Hematopoietic multipotent progenitor cell treated with erythropoietin and hydrocortisone succinate and interleukin-3 and kit ligand, for 8 days (in vitro differentiated cells): ENCODE data around the gene PPP6R3.

Experiments
- DNase-seq: peaks from one replicate; pipeline ENCODE4 v3.0.0-alpha.2; 2015

PPP6R3 gene

DNA sequence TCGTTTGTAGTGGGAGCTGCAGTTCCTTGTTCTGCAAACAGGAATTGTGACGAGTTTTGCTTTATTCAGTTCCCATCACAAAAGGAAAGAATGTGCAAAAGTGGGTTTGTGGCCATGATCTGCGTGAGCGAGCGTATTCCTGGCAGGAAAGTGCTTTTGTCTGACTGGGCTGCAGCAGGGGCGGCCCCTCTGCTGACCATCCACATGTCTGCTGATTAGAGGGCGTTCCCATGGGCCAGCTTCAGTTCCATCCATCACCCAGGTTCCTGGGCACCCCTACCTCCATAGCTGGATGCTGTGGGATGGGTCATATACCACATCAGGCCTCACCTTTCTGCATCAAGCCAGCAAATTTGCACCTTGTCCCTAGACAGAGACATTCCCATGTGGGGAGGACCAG is 194.9 kb downstream of the PPP6R3 start:
- DNase-seq: no peak

DNA sequence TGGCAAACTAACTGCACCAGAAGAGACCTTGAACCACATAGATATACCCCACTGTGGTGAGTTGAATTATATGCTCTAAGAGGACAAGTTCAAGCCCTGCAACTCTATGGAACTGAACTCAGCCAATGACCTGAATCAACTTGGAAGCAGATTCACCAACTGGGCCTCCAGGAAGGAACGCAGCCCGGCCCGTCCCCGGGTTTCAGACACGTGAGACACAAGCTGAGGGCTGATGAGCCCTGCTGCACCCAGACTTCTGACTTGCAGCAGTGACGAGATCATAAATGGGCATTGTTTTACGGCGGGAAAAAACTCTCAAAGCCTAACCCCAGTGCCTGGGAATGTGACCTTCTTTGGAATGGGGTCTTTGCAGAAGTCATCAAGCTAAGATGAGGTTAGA is 195.3 kb downstream of the PPP6R3 start:
- no peak for DNase-seq

DNA sequence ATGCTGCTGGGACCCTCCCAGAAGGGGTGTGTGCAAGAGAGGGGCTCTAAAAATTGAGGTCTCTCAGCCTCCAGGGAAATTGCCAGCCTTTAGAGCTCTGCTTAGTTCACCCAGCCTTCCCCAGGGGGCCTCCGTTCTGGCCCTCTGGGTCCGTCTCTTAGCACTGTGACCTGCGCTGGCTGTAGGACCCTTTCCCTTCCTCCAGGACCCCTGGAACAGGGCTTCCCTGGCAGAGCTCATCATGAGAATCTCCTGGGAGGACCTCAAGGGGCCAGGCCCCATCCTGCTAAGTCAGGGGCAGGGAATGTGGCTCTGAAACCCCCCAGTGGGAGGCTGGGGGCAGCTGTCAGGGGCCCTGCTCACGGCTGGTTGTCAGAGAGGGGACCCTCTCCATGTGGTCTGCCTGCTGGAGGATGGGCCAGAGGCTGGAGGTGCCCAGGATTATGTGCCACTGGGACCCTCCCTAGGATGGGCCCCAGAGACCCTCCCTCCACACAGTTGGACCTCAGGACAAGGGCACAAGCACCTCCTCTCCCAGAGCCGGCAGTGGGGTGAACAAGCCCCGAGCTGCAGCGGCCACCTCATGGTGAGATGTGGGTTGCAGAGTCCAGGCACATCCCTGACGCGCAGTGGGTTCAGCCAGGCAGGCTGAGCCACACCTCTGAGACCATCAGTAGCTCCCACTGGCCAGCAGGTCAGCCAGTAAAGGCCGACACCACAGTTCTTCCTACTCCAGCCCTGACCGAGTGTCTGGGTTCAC is 196.6 kb downstream of the PPP6R3 start:
- DNase-seq: no peak

DNA sequence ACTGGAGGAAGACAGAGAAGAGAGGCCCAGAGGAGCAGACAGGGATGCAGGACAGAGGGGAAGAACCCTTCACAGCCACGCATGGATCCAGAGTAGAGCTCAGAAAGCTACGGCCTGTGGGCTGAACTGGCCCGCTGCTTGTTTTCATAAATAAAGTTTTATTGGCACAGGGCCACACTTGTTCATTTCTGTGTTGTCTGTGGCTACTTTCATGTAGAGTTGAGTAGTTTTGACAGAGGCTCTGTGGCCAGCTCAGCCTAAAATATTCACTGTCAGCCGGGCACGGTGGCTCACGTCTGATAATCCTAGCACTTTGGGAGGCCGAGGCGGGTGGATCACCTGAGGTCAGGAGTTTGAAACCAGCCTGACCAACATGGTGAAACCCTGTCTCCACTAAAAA is 197.5 kb downstream of the PPP6R3 start:
- DNase-seq: no peak

DNA sequence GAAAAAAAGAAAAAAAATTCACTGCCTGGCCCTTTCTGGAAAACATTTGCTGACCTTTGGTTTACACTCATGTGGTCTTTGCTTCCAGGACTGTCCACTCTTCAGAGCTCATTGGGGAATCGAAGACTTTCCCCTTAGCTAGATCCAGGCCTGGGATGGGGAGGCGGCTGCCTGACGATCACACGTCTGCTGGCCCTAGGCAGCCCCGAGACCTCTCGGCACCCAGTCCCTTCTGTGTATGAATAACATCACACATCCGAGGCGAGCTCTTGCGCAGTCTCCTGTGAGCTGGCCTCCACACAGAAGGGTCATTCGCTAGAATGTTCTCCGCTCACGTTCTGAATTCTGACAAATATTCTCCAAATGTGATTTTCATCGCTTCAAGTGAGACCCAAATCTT is 198.1 kb downstream of the PPP6R3 start:
- DNase-seq: no peak

DNA sequence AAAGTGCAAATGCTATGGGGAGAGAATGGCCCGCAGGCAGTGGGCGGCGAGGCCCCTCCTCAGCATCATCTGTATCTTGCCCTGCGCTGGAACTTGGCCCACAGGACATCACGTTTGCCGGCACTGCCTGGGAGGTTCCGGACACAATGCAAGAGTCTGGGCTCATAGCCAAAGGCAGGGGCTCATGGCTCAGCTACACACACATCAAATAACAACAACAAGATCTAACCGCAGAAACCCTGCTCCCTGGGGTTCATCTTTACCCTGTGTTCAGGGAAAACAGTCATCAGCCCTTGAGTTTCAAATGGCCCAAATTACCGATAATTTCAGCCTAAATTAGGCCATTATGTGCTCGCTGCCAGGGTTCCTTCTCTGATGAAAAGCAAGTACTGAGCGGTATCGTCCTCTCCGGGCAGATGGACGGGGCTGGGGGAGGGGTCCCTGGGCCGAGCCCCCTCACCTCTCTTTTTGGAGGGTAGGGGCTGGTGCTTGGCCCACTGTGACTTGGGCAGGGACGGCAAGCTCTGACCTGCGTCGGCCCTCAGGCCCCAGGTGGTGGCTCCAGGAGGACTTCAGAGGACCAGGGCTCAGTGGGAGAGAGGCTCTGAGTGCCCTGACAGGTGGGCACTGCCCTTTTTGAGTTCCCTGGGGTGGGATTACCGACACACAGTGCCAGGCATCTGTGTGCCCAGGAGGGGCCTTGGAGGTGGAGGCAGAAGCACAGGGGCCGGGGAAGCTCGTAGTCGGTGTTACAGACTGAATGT is 198.8 kb downstream of the PPP6R3 start:
- peak; percentile 35 for DNase-seq

DNA sequence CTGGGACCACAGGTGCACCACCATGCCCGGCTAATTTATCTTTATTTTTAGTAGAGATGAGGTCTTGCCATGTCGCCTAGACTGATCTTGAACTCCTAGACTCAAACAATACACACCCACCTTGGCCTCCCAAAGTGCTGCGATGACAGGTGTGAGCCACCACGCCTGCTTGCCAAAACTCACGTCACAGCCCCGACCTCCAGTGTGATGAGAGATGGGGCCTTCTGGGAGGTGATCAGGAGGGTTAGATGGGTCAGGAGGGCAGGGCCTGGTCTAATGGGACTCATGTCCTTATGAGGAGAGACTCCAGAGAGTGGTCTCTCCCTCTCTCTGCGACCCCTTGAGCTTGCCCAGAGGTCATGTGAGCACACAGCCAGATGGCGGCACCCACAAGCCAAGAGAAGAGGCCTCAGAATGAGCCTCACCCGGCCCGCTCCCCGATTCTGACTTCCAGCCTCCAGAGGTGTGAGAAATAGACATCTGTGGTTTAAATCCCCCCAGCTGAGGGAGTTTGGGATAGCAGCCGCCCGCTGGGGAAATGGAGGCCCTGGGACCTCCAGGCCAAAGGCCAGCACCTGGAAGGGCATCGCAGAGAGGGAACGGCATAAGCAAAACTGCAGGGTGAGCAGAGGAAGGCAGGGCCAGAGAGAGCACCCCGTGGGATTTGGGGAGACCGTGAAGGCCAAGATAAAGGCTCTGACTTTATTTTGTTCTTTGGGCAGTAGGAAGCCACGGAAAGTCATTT is 199.7 kb downstream of the PPP6R3 start:
- DNase-seq: no peak

DNA sequence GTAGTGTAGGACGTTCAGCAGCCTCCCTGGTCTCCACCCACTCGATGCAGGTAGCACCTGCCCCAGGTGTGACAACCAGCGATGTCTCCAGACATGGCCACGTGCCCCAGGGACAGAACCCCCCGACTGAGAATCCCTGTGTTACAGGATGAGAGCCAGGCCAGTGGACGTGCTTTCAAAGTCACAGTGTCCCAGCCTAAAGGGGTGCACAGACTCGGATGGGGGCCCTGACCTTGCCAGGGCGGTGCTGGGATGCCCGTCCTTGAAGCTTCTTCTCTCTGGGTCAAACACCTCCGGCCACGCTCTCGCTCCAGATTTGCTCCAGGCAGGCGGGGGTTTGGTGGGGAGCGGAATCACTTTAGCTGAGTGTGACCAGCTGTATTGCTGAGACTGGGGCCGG is 200.5 kb downstream of the PPP6R3 start:
- no peak for DNase-seq

DNA sequence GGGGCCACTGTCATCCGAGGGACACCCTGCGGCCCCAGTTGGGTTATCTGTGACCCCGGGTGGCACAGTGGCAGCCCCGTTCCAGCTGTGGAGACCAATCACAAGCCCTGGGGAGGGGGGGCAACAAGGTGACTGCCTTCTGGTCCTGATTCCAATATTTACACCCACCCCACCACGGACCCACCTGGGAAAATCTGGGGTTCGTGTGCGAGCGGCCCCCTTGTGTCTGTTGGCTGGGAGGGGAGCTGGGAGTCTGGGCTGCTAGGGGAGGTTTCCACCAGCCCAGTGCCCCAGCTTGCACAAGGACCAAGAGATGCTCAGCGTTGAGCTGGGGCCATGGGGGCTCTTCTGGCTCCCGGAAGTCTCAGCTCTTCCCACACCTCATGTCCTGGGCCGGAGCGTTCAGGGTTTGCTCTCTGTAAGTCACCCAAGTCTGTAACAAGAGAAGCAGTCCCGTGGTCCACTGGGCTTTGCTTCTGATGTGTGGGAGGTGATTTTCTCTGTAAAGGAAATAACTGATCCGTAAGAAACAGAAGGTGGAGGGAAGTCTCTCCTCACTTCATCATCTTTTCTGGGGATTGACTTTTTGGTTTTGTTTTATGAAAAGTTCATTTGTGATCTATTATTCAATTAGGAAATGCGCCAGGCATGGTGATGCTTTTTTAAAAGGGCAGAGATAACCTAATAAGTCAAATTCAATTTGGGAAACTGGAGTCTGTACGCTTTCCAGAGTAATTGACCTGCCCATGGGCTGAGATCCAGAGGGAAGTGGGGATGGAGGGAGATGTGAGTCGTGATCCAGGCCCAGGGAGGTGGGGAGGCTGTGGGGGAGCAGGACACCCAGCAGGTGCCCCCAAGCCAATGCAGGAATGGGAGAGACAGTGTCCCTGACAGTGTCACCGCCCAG is 201.4 kb downstream of the PPP6R3 start:
- no peak for DNase-seq

DNA sequence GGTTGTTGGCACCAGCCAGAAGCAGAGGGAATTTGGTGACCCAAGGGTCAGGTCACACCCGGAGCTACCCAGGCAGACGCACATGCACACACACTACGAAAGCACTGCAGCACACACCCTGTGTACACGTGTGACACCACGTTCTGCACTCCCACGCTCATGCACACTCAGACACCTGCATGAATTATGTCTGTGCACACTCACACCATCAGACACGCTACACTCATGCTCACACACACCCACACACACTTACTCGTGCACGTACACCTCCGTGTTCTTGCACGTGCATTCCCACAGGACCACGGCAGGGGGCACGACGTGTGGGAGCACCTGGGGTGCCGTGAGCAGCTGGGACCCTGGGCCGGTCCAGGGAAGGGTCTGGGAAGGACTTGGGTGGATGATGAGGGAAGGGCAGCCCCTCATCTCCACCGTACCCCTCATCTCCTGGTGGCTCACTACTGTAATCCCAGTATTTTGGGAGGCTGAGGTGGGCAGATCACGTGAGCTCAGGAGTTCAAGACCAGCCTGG is 203.0 kb downstream of the PPP6R3 start:
- DNase-seq: no peak

DNA sequence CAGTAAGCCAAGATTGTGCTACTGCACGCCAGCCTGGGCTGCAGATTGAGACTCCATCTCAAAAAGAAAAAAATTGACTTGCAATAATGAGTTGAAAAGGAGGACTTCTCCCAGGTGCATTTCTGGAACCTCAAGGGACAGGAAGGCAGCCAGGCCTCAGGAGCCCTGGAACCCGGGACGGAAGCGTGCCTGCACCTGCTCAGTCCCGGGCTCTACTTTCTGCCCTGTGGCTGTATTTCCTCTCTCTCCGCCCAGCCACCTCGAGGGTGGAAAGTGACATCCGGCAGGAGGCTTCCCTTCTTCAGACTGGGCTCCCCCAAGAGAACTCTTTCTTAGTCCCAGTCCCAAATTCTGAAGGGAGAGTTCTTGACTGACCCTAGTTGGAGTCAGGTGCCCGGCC is 203.6 kb downstream of the PPP6R3 start:
- no peak for DNase-seq

DNA sequence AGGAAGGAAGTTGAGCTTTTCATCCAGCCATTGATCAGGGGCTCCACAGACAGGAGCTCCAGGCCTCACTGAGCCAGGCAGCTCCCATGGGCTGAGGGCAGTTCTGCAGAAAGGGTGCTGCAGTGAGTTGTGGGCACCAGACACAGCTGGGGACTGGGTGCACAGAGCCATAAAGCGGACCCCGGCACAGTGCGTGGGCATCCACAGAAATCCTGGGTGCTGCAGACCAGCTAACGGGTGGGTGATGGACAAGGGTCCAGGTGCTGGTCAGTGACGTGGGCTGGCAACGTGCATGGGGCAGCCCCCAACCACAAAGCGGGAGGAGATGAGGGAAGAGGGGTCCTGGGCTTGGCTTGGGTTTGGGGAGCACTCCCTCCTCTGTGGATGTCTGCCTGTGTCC is 204.4 kb downstream of the PPP6R3 start:
- no peak for DNase-seq
